Gastroesophageal sphincter (tissue), 3 donors: ENCODE data around the gene PTPRG.

Source experiments
- CTCF ChIP-seq, 4 experiments: fragments of 200-600 bp in 2 of 4; fragments of 450-650 bp in 2 of 4; sonication (generic) in 1 of 4; IDR thresholded peaks; one replicate each; pipeline ENCODE4 v1.5.1; 2017 to 2019; ENCODE audit warnings: antibody characterized with exemption in 4 of 4, mild to moderate bottlenecking in 2 of 4, moderate library complexity in 2 of 4
- POLR2A ChIP-seq, 2 donors: fragments of 450-650 bp; IDR thresholded peaks; one replicate each; pipeline ENCODE4 v1.6.1; 2017; ENCODE audit warnings: antibody characterized with exemption in 2 of 2, mild to moderate bottlenecking in 2 of 2, moderate library complexity in 1 of 2

GRCh38 chr3:62090066-62090465 lies 528.7 kb downstream of the PTPRG start:
- TF ChIP-seq POLR2A (IDR thresholded peaks at IDR 0.05) (no peak), CTCF (IDR thresholded peaks at IDR 0.05) (no peak)
